Neural progenitor cell (in vitro differentiated cells): ENCODE measurements around the gene SMIM3.

ENCODE experiments used
- EZH2 ChIP-seq: fragments of 200-600 bp; sonication (generic); IDR thresholded peaks from 2 replicates; pipeline ENCODE4 v1.6.1; 2017; ENCODE audit warnings: antibody characterized with exemption, mild to moderate bottlenecking, moderate library complexity
- EZH2phosphoT487 ChIP-seq: fragments of 200-600 bp; sonication (generic); IDR thresholded peaks from 2 replicates; pipeline ENCODE4 v1.6.1; 2017; ENCODE audit warnings: antibody characterized with exemption
- TF ChIP-seq, protein P1 (sequence below): fragments of 200-600 bp; sonication (generic); IDR thresholded peaks from 2 replicates; pipeline ENCODE4 v1.5.1; 2017; ENCODE audit warnings: antibody characterized with exemption, mild to moderate bottlenecking

DNA sequence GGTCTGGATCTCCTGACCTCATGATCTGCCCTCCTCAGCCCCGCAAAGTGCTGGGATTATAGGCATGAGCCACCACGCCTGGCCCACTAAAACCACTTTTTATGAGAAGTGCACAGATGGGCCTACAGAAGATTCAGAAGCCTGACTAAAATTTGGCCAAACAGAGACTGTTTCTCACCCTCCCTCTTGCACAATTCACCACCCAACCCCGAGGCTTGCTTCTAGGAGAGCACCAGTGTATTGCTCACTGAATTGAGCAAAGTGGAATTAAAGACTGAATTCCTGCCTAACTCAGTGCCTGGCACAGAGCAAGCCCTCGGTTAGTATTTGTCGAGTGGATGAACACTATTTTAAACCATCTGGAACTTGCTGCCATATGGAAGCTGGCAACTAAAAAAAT lies 16.3 kb upstream of the SMIM3 start:
- TF ChIP-seq, protein P1, sequence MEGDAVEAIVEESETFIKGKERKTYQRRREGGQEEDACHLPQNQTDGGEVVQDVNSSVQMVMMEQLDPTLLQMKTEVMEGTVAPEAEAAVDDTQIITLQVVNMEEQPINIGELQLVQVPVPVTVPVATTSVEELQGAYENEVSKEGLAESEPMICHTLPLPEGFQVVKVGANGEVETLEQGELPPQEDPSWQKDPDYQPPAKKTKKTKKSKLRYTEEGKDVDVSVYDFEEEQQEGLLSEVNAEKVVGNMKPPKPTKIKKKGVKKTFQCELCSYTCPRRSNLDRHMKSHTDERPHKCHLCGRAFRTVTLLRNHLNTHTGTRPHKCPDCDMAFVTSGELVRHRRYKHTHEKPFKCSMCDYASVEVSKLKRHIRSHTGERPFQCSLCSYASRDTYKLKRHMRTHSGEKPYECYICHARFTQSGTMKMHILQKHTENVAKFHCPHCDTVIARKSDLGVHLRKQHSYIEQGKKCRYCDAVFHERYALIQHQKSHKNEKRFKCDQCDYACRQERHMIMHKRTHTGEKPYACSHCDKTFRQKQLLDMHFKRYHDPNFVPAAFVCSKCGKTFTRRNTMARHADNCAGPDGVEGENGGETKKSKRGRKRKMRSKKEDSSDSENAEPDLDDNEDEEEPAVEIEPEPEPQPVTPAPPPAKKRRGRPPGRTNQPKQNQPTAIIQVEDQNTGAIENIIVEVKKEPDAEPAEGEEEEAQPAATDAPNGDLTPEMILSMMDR: no peak
- no peak for TF ChIP-seq EZH2
- TF ChIP-seq EZH2phosphoT487: no peak
